Chondrocyte (in vitro differentiated cells): ENCODE measurements around the gene WNK2. TPM values are rescaled to one million over a fixed set of nuclear protein-coding genes. Genes with fewer than 3 reads are reported as not detected.

Source experiments
- DNase-seq: peaks from one replicate; pipeline ENCODE4 v3.0.0; 2021; ENCODE audit warnings: mixed read lengths, low spot score
- H3K27ac Mint-ChIP-seq: one replicate; pipeline ENCODE4 v1.8.0; 2021; ENCODE audit warnings: mild to moderate bottlenecking, moderate library complexity, mixed read lengths; ENCODE audit not compliant: unreplicated experiment
- H3K27me3 Mint-ChIP-seq: 2 replicates; pipeline ENCODE4 v1.8.0; 2021; ENCODE audit warnings: low read depth, mixed read lengths
- H3K36me3 Mint-ChIP-seq: 2 replicates; pipeline ENCODE4 v1.8.0; 2021; ENCODE audit warnings: low read depth, mixed read lengths
- H3K4me1 Mint-ChIP-seq: 2 replicates; pipeline ENCODE4 v1.8.0; 2021; ENCODE audit warnings: low read depth, mild to moderate bottlenecking, mixed read lengths
- H3K4me3 Mint-ChIP-seq: one replicate; pipeline ENCODE4 v1.8.0; 2021; ENCODE audit warnings: mild to moderate bottlenecking, moderate library complexity, mixed read lengths; ENCODE audit not compliant: unreplicated experiment
- H3K9me3 Mint-ChIP-seq: 2 replicates; pipeline ENCODE4 v1.8.0; 2021; ENCODE audit warnings: low read depth, mixed read lengths
- CTCF ChIP-seq: fragments of 200-600 bp; sonication (generic); IDR thresholded peaks from 2 replicates; pipeline ENCODE4 v1.5.0; 2021; ENCODE audit warnings: antibody characterized with exemption, mild to moderate bottlenecking, moderate library complexity
- total RNA-seq: library from RNA; stranded (reverse); gene quantifications from 3 replicates; pipeline ENCODE4 v1.2.1, GENCODE V29; 2021

The WNK2 gene
- total RNA-seq, 1 donor from 2014 or later: 2.3 TPM

- Mint-ChIP-seq H3K36me3 (no peaks in the 10 kb centered on the region), H3K9me3 (no peaks in the 10 kb centered on the region), H3K4me1 (no peaks in the 10 kb centered on the region), H3K27me3 (peaks cover 6% of the 10 kb centered on the region), H3K27ac (no peak overlapping the region), H3K4me3 (no peak overlapping the region)
- DNase-seq: no peak
- TF ChIP-seq CTCF: no peak
Measured at GRCh38 chr9:93265301-93265971, 81.5 kb downstream of the WNK2 start.

GRCh38 chr9:93265972-93266371 is 82.0 kb downstream of the WNK2 start:
- Mint-ChIP-seq H3K4me3 (no peak overlapping the region), H3K27me3 (peaks cover 9% of the 10 kb centered on the region), H3K36me3 (no peaks in the 10 kb centered on the region), H3K4me1 (no peaks in the 10 kb centered on the region), H3K27ac (no peak overlapping the region), H3K9me3 (peaks cover 3% of the 10 kb centered on the region)
- no peak for DNase-seq
- TF ChIP-seq CTCF: no peak

DNA sequence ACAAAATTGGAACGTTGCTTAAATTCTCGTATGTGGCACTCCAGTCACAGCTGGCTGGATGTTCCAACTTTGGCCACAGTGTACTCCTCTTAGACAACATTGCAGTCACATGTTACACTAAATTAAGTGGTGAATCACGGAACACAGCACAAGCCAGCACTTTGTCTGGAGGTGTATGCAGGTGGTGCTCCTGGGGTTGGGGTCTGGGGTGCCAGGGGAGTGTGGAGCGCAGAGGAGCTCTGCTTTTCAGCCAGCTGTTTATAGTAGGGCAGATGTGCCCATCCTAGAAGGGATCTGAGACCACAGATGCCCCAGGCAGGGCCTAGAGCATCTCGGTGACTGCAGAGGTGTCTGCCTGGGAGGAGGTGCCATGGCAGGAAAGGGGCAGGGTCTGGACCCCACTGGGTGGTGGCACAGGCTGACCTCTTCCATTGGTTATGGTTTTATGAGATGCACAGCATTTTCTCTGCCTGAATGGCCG is 82.6 kb downstream of the WNK2 start:
- Mint-ChIP-seq H3K36me3 (peaks cover 2% of the 10 kb centered on the region), H3K4me3 (no peak overlapping the region), H3K27me3 (peaks cover 12% of the 10 kb centered on the region), H3K27ac (no peak overlapping the region), H3K9me3 (peaks cover 9% of the 10 kb centered on the region), H3K4me1 (no peaks in the 10 kb centered on the region)
- DNase-seq: no peak
- TF ChIP-seq CTCF: no peak

- Mint-ChIP-seq H3K9me3 (peaks cover 13% of the 10 kb centered on the region), H3K4me3 (no peak overlapping the region), H3K4me1 (no peaks in the 10 kb centered on the region), H3K27ac (no peak overlapping the region), H3K36me3 (peaks cover 5% of the 10 kb centered on the region), H3K27me3 (peaks cover 12% of the 10 kb centered on the region)
- no peak for TF ChIP-seq CTCF
- no peak for DNase-seq
Measured at GRCh38 chr9:93267091-93267541, 83.2 kb downstream of the WNK2 start.

GRCh38 chr9:93267681-93268505 is 84.0 kb downstream of the WNK2 start:
- Mint-ChIP-seq H3K27me3 (peaks cover 12% of the 10 kb centered on the region), H3K27ac (no peak overlapping the region), H3K4me1 (no peaks in the 10 kb centered on the region), H3K9me3 (peaks cover 14% of the 10 kb centered on the region), H3K36me3 (peaks cover 6% of the 10 kb centered on the region), H3K4me3 (no peak overlapping the region)
- DNase-seq: no peak
- TF ChIP-seq CTCF: no peak
